H1 (cell line): Measurements from ENCODE around the gene ZNF528. TPM values are rescaled to one million over a fixed set of nuclear protein-coding genes. Genes with fewer than 3 reads are reported as not detected.

Experiments
- CTCF ChIA-PET: fragments of 300-600 bp; sonication (Branson Sonifier 250); formaldehyde crosslinking; loops from one replicate; lab custom pipeline; 2021; ENCODE audit not compliant: partially characterized antibody; lab: Charles Lee
- POLR2A ChIA-PET: fragments of 300-600 bp; sonication (Branson Sonifier 250); formaldehyde crosslinking; loops from one replicate; lab custom pipeline; 2021; ENCODE audit warnings: inconsistent platforms; ENCODE audit not compliant: partially characterized antibody; lab: Charles Lee
- DNase-seq, 2 experiments: peaks; one replicate each; pipeline versions ENCODE4 v3.0.0 to v3.0.0-alpha.2; 2010 to 2022; ENCODE audit warnings: low spot score in 2 of 2, low read depth in 1 of 2, mixed read lengths in 1 of 2
- FAIRE-seq: peaks from 2 replicates; lab custom pipeline; 2011; peaks lifted over from hg19 to GRCh38; lab: Jason Lieb, UNC
- H2AFZ ChIP-seq: 2 replicates; pipeline ENCODE4 v1.8.1; 2012; ENCODE audit warnings: low read length, inconsistent platforms
- H2AK5ac ChIP-seq: 2 replicates; pipeline ENCODE4 v1.6.1; 2013; ENCODE audit warnings: low read depth, low read length
- H2BK120ac ChIP-seq: replicated peaks from 2 replicates; pipeline ENCODE3; 2013; ENCODE audit warnings: low read depth, low read length, inconsistent platforms
- H2BK12ac ChIP-seq: 2 replicates; pipeline ENCODE4 v1.6.1; 2013; ENCODE audit warnings: low read depth, low read length
- H2BK15ac ChIP-seq: 2 replicates; pipeline ENCODE4 v1.6.1; 2013; ENCODE audit warnings: low read length
- H2BK20ac ChIP-seq: 2 replicates; pipeline ENCODE4 v1.6.1; 2013; ENCODE audit warnings: low read length
- H2BK5ac ChIP-seq: 2 replicates; pipeline ENCODE4 v1.6.1; 2013; ENCODE audit warnings: low read depth, low read length
- H3K14ac ChIP-seq: 2 replicates; pipeline ENCODE4 v1.6.1; 2013; ENCODE audit warnings: inconsistent platforms; ENCODE audit not compliant: insufficient read length
- H3K18ac ChIP-seq: 2 replicates; pipeline ENCODE4 v1.6.1; 2013; ENCODE audit warnings: low read length; ENCODE audit errors: extremely low read depth
- H3K23ac ChIP-seq: 2 replicates; pipeline ENCODE4 v1.6.1; 2013; ENCODE audit warnings: inconsistent platforms; ENCODE audit not compliant: insufficient read length
- H3K23me2 ChIP-seq: 2 replicates; pipeline ENCODE4 v1.6.1; 2013; ENCODE audit warnings: low read depth, low read length
- H3K27ac ChIP-seq: 2 replicates; pipeline ENCODE4 v1.6.1; 2011; ENCODE audit warnings: low read depth, low read length, inconsistent platforms
- H3K27me3 ChIP-seq, 4 experiments: replicated peaks in 1 of 4; 1 replicate in 1 of 4; 2 replicates in 3 of 4; pipeline versions ENCODE4 v1.6.1 to v1.8.1; 2011 to 2013; ENCODE audit warnings: low read length in 3 of 4, mild to moderate bottlenecking in 3 of 4, inconsistent platforms in 2 of 4, mixed read lengths in 2 of 4, moderate library complexity in 1 of 4; ENCODE audit not compliant: control insufficient read depth in 3 of 4, insufficient read depth in 3 of 4; ENCODE audit errors: extremely low read depth in 1 of 4
- H3K36me3 ChIP-seq, 4 experiments: 2 replicates each; pipeline versions ENCODE4 v1.6.1 to v1.8.1; 2011 to 2013; ENCODE audit warnings: mild to moderate bottlenecking in 4 of 4, low read length in 3 of 4, moderate library complexity in 2 of 4, control low read depth in 1 of 4, inconsistent platforms in 1 of 4; ENCODE audit not compliant: insufficient read depth in 4 of 4, control insufficient read depth in 2 of 4
- H3K4ac ChIP-seq: replicated peaks from 2 replicates; pipeline ENCODE3; 2013; ENCODE audit warnings: low read length, low read depth, mixed read lengths, inconsistent platforms; ENCODE audit not compliant: insufficient read length
- H3K4me1 ChIP-seq, 4 experiments: replicated peaks in 1 of 4; 1 replicate in 1 of 4; 2 replicates in 3 of 4; pipeline versions ENCODE4 v1.6.1 to v1.8.1; 2011 to 2013; ENCODE audit warnings: low read length in 3 of 4, inconsistent platforms in 2 of 4, mixed read lengths in 1 of 4; ENCODE audit not compliant: insufficient read depth in 4 of 4, control insufficient read depth in 3 of 4
- H3K4me2 ChIP-seq, 2 experiments: 2 replicates each; pipeline versions ENCODE4 v1.6.1 to v1.8.1; 2011 to 2013; ENCODE audit warnings: low read depth in 2 of 2, low read length in 2 of 2, control low read depth in 1 of 2, inconsistent platforms in 1 of 2, mild to moderate bottlenecking in 1 of 2; ENCODE audit not compliant: insufficient read depth in 1 of 2
- H3K4me3 ChIP-seq, 4 experiments: fragments of 200-600, 300-600 bp in 1 of 4; sonication (generic), shearing (Covaris generic), sonication (Bioruptor Twin) in 1 of 4; 2 replicates each; pipeline versions ENCODE4 v1.5.1 to v1.8.1; 2011 to 2016; ENCODE audit warnings: low read length in 4 of 4, low read depth in 3 of 4, control low read depth in 2 of 4, inconsistent platforms in 2 of 4, mild to moderate bottlenecking in 2 of 4, mixed read lengths in 1 of 4, moderate library complexity in 1 of 4; ENCODE audit not compliant: insufficient read depth in 2 of 4; ENCODE audit errors: extremely low read depth in 1 of 4
- H3K56ac ChIP-seq: replicated peaks from 2 replicates; pipeline ENCODE3; 2013; ENCODE audit warnings: low read depth, mild to moderate bottlenecking, mixed read lengths, low read length, inconsistent platforms; ENCODE audit not compliant: insufficient read length
- H3K79me1 ChIP-seq: 2 replicates; pipeline ENCODE4 v1.6.1; 2013; ENCODE audit warnings: low read depth, low read length, control low read depth
- H3K79me2 ChIP-seq, 2 experiments: 2 replicates each; pipeline versions ENCODE4 v1.6.1 to v1.8.1; 2012 to 2013; ENCODE audit warnings: low read length in 2 of 2, mild to moderate bottlenecking in 2 of 2, inconsistent platforms in 1 of 2; ENCODE audit not compliant: insufficient read depth in 2 of 2, control insufficient read depth in 1 of 2
- H3K9ac ChIP-seq, 4 experiments: replicated peaks in 1 of 4; 1 replicate in 1 of 4; 2 replicates in 3 of 4; pipeline versions ENCODE4 v1.6.1 to v1.8.1; 2011 to 2013; ENCODE audit warnings: low read depth in 3 of 4, low read length in 3 of 4, control low read depth in 2 of 4, mild to moderate bottlenecking in 2 of 4, moderate library complexity in 2 of 4, inconsistent platforms in 1 of 4; ENCODE audit errors: extremely low read depth in 1 of 4
- H3K9me3 ChIP-seq, 2 experiments: 2 replicates each; pipeline versions ENCODE4 v1.6.1 to v1.8.1; 2012 to 2013; ENCODE audit warnings: mild to moderate bottlenecking in 2 of 2, moderate library complexity in 2 of 2, control low read depth in 1 of 2, inconsistent platforms in 1 of 2, low read depth in 1 of 2, low read length in 1 of 2, mixed read lengths in 1 of 2; ENCODE audit not compliant: insufficient read depth in 2 of 2
- H4K20me1 ChIP-seq, 2 experiments: replicated peaks in 1 of 2; 2 replicates each; pipeline versions ENCODE3 to v1.8.1; 2011 to 2013; ENCODE audit warnings: inconsistent platforms in 2 of 2, low read length in 2 of 2, mild to moderate bottlenecking in 1 of 2; ENCODE audit not compliant: insufficient read depth in 2 of 2, control insufficient read depth in 1 of 2
- H4K5ac ChIP-seq: 2 replicates; pipeline ENCODE4 v1.6.1; 2013; ENCODE audit warnings: low read length, low read depth, mixed read lengths, inconsistent platforms; ENCODE audit not compliant: insufficient read length
- H4K8ac ChIP-seq: 2 replicates; pipeline ENCODE4 v1.8.0; 2013; ENCODE audit warnings: mild to moderate bottlenecking, moderate library complexity, low read length, inconsistent platforms; ENCODE audit not compliant: insufficient read depth; ENCODE audit errors: extremely low read depth
- H4K91ac ChIP-seq: replicated peaks from 2 replicates; pipeline ENCODE3; 2013; ENCODE audit warnings: low read length, mixed read lengths, inconsistent platforms; ENCODE audit not compliant: insufficient read length
- BCL11A ChIP-seq, 2 experiments: IDR thresholded peaks; one replicate each; pipeline ENCODE4 v1.6.1; 2011; ENCODE audit warnings: low read depth in 2 of 2, low read length in 2 of 2, mild to moderate bottlenecking in 2 of 2
- POLR2A ChIP-seq, 2 experiments: IDR thresholded peaks; 1 replicate in 1 of 2; 2 replicates in 1 of 2; pipeline ENCODE4 v1.6.1; 2011; ENCODE audit warnings: low read depth in 2 of 2, low read length in 2 of 2, mild to moderate bottlenecking in 2 of 2; ENCODE audit errors: control extremely low read depth in 1 of 2
- RAD21 ChIP-seq, 2 experiments: IDR thresholded peaks in 1 of 2; conservative IDR thresholded peaks in 1 of 2; 2 replicates each; pipeline ENCODE4 v1.6.1; 2011; ENCODE audit warnings: low read depth in 2 of 2, low read length in 2 of 2, improper control_type of control experiment in 1 of 2, inconsistent platforms in 1 of 2, mild to moderate bottlenecking in 1 of 2, moderate library complexity in 1 of 2
- RXRA ChIP-seq: IDR thresholded peaks from 2 replicates; pipeline ENCODE4 v1.6.1; 2011; ENCODE audit warnings: low read depth, mild to moderate bottlenecking, low read length, moderate library complexity; ENCODE audit not compliant: insufficient read depth
- SIRT6 ChIP-seq: IDR thresholded peaks from one replicate; pipeline ENCODE4 v1.7.1; 2012; ENCODE audit warnings: low read length, inconsistent platforms
- SP2 ChIP-seq: IDR thresholded peaks from 2 replicates; pipeline ENCODE4 v1.6.1; 2012; ENCODE audit warnings: mild to moderate bottlenecking, low read length, inconsistent platforms
- TAF1 ChIP-seq: IDR thresholded peaks from 2 replicates; pipeline ENCODE4 v1.6.1; 2011; ENCODE audit warnings: mild to moderate bottlenecking, low read depth, low read length
- TAF7 ChIP-seq: optimal IDR thresholded peaks from 2 replicates; pipeline ENCODE3; 2011; ENCODE audit warnings: low read depth, mild to moderate bottlenecking, inconsistent platforms, low read length, moderate library complexity, borderline replicate concordance
- YY1 ChIP-seq: IDR thresholded peaks from 2 replicates; pipeline ENCODE4 v1.6.1; 2011; ENCODE audit warnings: low read depth, mild to moderate bottlenecking, low read length
- ZNF274 ChIP-seq: IDR thresholded peaks from 2 replicates; pipeline ENCODE4 v1.7.0; 2012; ENCODE audit warnings: low read length, borderline replicate concordance; ENCODE audit errors: extremely low read depth
- WGBS, 2 experiments: shearing (Covaris generic) in 1 of 2; methylation state at CpG; one replicate each; pipeline versions ENCODE4 v1.1.6 to v1.1.7; 2013 to 2015; ENCODE audit warnings: low lambda C conversion rate in 2 of 2, mixed read lengths in 2 of 2, inconsistent platforms in 1 of 2, low coverage in 1 of 2, missing lambda C conversion rate in 1 of 2; ENCODE audit not compliant: insufficient replicate concordance in 2 of 2, insufficient coverage in 1 of 2, insufficient read length in 1 of 2; ENCODE audit errors: extremely low coverage in 1 of 2, missing lambda C conversion rate in 1 of 2; 5-methylcytosine and 5-hydroxymethylcytosine counted together
- polyA plus RNA-seq, 7 experiments: library from polyadenylated mRNA; depleted of rRNA in 3 of 7; stranded (reverse) in 5 of 7; unstranded in 2 of 7; fragments of >200 nt in 5 of 7; fragments of 200-250 nt in 2 of 7; gene quantifications; 1 replicate in 5 of 7; 2 replicates in 1 of 7; 4 replicates in 1 of 7; pipeline versions ENCODE4 v1.2.1 to v1.2.3, GENCODE V29; 2011 to 2013; ENCODE audit warnings: missing spikeins in 2 of 7, mixed read lengths in 2 of 7
- total RNA-seq: library from RNA; stranded (reverse); fragmentation: NEBNext Ultra II Directional; extraction: Animal tissue kit (Norgen Biotek cat#: 25700); gene quantifications from 2 replicates; pipeline ENCODE4 v1.2.1, GENCODE V29; 2021
- TF ChIP-seq, protein P1 (sequence below), 3 experiments: IDR thresholded peaks; 1 replicate in 2 of 3; 2 replicates in 1 of 3; pipeline versions ENCODE4 v1.5.1 to v1.6.1; 2011; ENCODE audit warnings: low read length in 3 of 3, mild to moderate bottlenecking in 3 of 3, inconsistent platforms in 2 of 3, low read depth in 1 of 3, moderate library complexity in 1 of 3; ENCODE audit not compliant: insufficient read depth in 1 of 3; ENCODE audit errors: control extremely low read depth in 1 of 3

ZNF528 gene
- total and polyA plus RNA-seq, 2 of the 8 experiments (the other 6 are each of a cell fraction or from before 2014, with no cell fraction given) = 0.58 to 4.2 TPM

DNA sequence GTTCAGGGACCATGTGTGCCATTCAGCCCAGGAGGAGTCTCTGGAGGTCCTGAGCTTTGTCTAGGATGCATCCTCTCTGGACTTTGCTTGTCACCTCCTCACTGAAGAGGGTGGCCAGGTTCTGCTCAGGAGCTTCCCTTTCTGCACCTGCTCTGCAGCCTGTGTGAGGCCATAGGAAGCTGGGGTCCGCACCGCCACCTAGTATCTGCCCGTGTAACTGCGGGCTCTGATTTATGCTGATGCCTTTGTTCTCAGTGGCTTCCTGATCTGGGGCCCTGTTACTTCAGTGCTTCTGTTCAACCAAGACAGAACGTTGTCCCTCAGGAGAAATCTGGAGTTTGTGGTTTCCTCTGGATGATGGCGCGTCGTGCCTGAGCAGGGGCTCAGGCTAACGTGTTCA is 46.1 kb upstream of the ZNF528 start:
- H3K27ac ChIP-seq = no peak overlapping the region

More for the DNA sequence above, 46.1 kb upstream of the ZNF528 start:
- Histone ChIP-seq H3K4me3 (no peak overlapping the region), H4K20me1 (no peaks in the 10 kb centered on the region), H3K56ac (no peak overlapping the region), H2AK5ac (no peak overlapping the region), H3K18ac (no peak overlapping the region), H4K8ac (no peak overlapping the region), H2BK12ac (no peak overlapping the region), H2BK15ac (no peak overlapping the region), H2AFZ (peak overlapping the region; percentile 100), H3K9me3 (0 out of 4 replicates have a peak, but pooled peaks cover 3 to 4% of the 10 kb centered on the region in 2 experiments), H4K91ac (no peak overlapping the region), H3K4me1 (peaks cover 0 to 3% (median 0%) of the 10 kb centered on the region in 4 experiments; a peak in 2 of 7 replicates), H3K27me3 (no peaks in the 10 kb centered on the region), H3K23ac (no peak overlapping the region), H3K9ac (no peak overlapping the region), H4K5ac (no peak overlapping the region), H3K4ac (no peak overlapping the region), H3K79me1 (no peaks in the 10 kb centered on the region), H3K14ac (no peak overlapping the region), H3K23me2 (no peaks in the 10 kb centered on the region), H3K36me3 (peaks cover 0 to 38% (median 17%) of the 10 kb centered on the region in 4 experiments; a peak in 6 of 8 replicates), H2BK120ac (no peak overlapping the region), H2BK20ac (no peak overlapping the region), H3K79me2 (no peaks in the 10 kb centered on the region), H3K4me2 (no peak overlapping the region), H2BK5ac (no peak overlapping the region)
- peak; percentile 75 for FAIRE-seq
- ChIA-PET POLR2A (interaction anchor here (0.8 to 1.0 kb wide), 2 partner anchors 18 to 113 kb away, joined by 3 read pairs; partner anchors contain the start of gene ZNF880), CTCF (interaction anchor here (0.6 to 1.5 kb wide), 7 partner anchors 10 to 272 kb away, joined by 3 to 4 read pairs (median 3); no protein-coding TSS in a partner anchor)
- TF ChIP-seq, protein P1, sequence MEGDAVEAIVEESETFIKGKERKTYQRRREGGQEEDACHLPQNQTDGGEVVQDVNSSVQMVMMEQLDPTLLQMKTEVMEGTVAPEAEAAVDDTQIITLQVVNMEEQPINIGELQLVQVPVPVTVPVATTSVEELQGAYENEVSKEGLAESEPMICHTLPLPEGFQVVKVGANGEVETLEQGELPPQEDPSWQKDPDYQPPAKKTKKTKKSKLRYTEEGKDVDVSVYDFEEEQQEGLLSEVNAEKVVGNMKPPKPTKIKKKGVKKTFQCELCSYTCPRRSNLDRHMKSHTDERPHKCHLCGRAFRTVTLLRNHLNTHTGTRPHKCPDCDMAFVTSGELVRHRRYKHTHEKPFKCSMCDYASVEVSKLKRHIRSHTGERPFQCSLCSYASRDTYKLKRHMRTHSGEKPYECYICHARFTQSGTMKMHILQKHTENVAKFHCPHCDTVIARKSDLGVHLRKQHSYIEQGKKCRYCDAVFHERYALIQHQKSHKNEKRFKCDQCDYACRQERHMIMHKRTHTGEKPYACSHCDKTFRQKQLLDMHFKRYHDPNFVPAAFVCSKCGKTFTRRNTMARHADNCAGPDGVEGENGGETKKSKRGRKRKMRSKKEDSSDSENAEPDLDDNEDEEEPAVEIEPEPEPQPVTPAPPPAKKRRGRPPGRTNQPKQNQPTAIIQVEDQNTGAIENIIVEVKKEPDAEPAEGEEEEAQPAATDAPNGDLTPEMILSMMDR (IDR thresholded peaks at IDR 0.05; ENCODE audit: control extremely low read depth in 1 of 3, insufficient read depth in 1 of 3, low read depth in 1 of 3, low read length in 3 of 3) = peak; percentile 68 to 90 (median 73)
- TF ChIP-seq POLR2A (IDR thresholded peaks at IDR 0.05; ENCODE audit: control extremely low read depth in 1 of 2, low read depth in 2 of 2, low read length in 2 of 2) = peak in 1 of 2 experiments; percentile 25; a peak in 1 of 3 replicates
- no peak for TF ChIP-seq SP2
- TF ChIP-seq TAF7 = no peak
- no peak for TF ChIP-seq RXRA
- no peak for TF ChIP-seq SIRT6
- TF ChIP-seq RAD21 (IDR thresholded peaks at IDR 0.05 in 1 of 2, conservative IDR thresholded peaks at IDR 0.05 in 1 of 2; ENCODE audit: low read depth in 2 of 2, low read length in 2 of 2) = peak; percentile 53 to 71
- TF ChIP-seq TAF1 = no peak
- 0 out of 2 replicates have a peak, but pooled peaks have one; percentile 20 for TF ChIP-seq YY1
- TF ChIP-seq ZNF274 = no peak
- no peak for TF ChIP-seq BCL11A (IDR thresholded peaks at IDR 0.05; ENCODE audit: low read depth in 2 of 2, low read length in 2 of 2)
- peak in 1 of 2 experiments; percentile 66 for DNase-seq
- WGBS, 2 experiments = 66% methylated on average over 9 of the region's 9 CpGs; no CpG with 5 or more reads in 1 of the 2 experiments
